Measurements from ENCODE around the gene YIPF6. TPM values are rescaled to one million over a fixed set of nuclear protein-coding genes. Genes with fewer than 3 reads are reported as not detected.
"Not testable (repeated sequence)": the region's sequence is repeated elsewhere in the genome, so short reads cannot be mapped to it uniquely, and the experiment has no call there.

Gene YIPF6, protein sequence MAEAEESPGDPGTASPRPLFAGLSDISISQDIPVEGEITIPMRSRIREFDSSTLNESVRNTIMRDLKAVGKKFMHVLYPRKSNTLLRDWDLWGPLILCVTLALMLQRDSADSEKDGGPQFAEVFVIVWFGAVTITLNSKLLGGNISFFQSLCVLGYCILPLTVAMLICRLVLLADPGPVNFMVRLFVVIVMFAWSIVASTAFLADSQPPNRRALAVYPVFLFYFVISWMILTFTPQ
- polyA plus RNA-seq (ENCODE audit: low read depth in 6 of 6): 10 to 100 TPM; 12.7 to 25.2 (median 19.8) TPM

DNA sequence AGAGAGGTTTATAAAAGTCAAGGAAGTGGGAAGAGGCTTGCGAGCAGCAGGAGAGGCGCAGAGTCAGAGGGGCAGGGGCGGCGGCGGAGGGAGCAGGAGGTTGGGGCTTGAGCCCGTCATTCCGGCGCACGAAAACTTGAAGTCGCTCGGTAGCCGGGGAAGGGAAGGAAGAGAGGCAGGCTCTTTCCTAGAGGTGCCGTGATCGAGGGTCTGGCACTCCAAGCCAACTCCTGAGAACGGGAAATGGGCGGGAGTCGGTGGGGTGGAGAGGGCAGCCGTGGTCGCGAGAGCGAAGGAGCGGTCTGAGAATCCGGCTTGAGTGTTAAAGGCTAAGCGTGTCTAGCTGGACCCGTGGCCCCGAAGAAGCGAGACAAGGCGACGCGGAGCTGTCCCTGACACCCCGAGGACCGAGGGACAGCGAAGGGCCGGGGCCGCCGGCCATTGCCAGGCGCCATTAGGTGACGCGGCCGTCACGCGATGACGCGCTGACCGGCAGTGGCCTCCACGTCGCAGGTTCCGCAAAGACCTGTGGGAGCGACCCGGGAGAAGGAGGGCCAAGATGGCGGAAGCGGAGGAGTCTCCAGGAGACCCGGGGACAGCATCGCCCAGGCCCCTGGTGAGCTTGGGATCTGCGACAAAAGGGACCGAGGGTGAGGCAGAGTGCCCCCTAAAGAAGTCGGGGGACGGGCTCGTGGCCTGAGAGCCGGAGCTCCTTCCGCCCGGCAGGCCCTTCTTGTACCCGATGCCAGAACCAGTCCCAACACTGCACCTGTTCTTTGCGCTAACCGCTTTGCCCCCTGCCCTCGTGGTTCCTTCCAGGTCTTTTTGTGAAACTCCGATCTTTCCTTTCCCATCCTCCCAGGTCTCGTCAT, at the start of gene YIPF6:
Gene YIPF6 (plus strand): TSS at position 544 of the 872 bp plus-strand sequence. CDS start 16 bp downstream, at position 560.
- peak within 1 kb of the TSS; percentile 87 to 96 (median 91) for H3K4me3 Mint-ChIP-seq
- peak within 1 kb of the TSS; percentile 96 to 99 (median 98) for H3K27ac Mint-ChIP-seq
- peaks cover 0 to 3% (median 0%) of the 10 kb centered on the region in 7 donors for H3K9me3 Mint-ChIP-seq
- H3K36me3 Mint-ChIP-seq: no peaks in the 10 kb centered on the region
- DNase-seq (peak; percentile 52), ATAC-seq (ENCODE audit: low read depth in 2 of 2) (peak; percentile 88 to 90)
- peaks cover 0 to 6% (median 0%) of the 10 kb centered on the region in 3 donors for H3K27me3 Mint-ChIP-seq
- H3K4me1 Mint-ChIP-seq: peaks cover 4 to 25% (median 8%) of the 10 kb centered on the region in 3 donors

- no peak for DNase-seq
- no peak for ATAC-seq (ENCODE audit: low read depth in 2 of 2)
- no peak overlapping the region for H3K27ac Mint-ChIP-seq
- no peaks in the 10 kb centered on the region for H3K27me3 Mint-ChIP-seq
- H3K4me3 Mint-ChIP-seq: no peak overlapping the region
- no peaks in the 10 kb centered on the region for H3K4me1 Mint-ChIP-seq
- peaks cover 0 to 1% (median 0%) of the 10 kb centered on the region in 7 donors for H3K9me3 Mint-ChIP-seq
- H3K36me3 Mint-ChIP-seq: no peaks in the 10 kb centered on the region
Measured at GRCh38 chrX:68451720-68452119, 47.1 kb upstream of the YIPF6 start.

- no peaks in the 10 kb centered on the region for H3K36me3 Mint-ChIP-seq
- no peak overlapping the region for H3K4me3 Mint-ChIP-seq
- H3K27me3 Mint-ChIP-seq: no peaks in the 10 kb centered on the region
- ATAC-seq (ENCODE audit: low read depth in 2 of 2): no peak
- no peaks in the 10 kb centered on the region for H3K4me1 Mint-ChIP-seq
- H3K9me3 Mint-ChIP-seq: peaks cover 0 to 1% (median 0%) of the 10 kb centered on the region in 7 donors
- no peak overlapping the region for H3K27ac Mint-ChIP-seq
- no peak for DNase-seq
Measured at GRCh38 chrX:68454476-68455150, 44.2 kb upstream of the YIPF6 start.

- Mint-ChIP-seq H3K4me3 (no peak overlapping the region), H3K9me3 (peaks cover 0 to 1% (median 0%) of the 10 kb centered on the region in 7 donors), H3K4me1 (no peaks in the 10 kb centered on the region), H3K27me3 (no peaks in the 10 kb centered on the region), H3K36me3 (no peaks in the 10 kb centered on the region), H3K27ac (no peak overlapping the region)
- ATAC-seq (ENCODE audit: low read depth in 2 of 2) (no peak), DNase-seq (no peak)
Measured at GRCh38 chrX:68455151-68455510, 43.7 kb upstream of the YIPF6 start.

DNA sequence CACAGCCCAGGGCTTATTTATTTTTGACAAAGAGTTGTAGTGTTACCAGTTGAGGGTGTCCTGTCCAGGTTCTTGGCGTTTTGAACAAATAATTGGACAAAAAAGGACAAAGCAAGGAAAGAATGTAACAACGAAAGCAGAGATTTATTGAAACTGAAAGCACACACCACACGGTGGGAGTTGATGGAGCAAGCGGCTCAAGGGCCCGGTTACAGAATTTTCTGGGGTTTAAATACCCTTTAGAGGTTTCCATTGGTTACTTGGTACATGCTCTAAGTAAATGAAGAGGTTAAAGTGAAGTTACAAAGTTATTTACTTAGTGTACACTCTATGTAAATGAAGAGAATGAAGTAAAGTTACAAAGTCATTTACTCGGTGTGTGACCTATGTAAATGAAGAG, 37.8 kb upstream of the YIPF6 start:
- DNase-seq (no peak), ATAC-seq (ENCODE audit: low read depth in 2 of 2) (no peak)
- Mint-ChIP-seq H3K27me3 (no peaks in the 10 kb centered on the region), H3K4me3 (peak overlapping the region in 1 of 8 donors; percentile 15), H3K27ac (no peak overlapping the region), H3K9me3 (peaks cover 0 to 1% (median 0%) of the 10 kb centered on the region in 7 donors), H3K36me3 (no peaks in the 10 kb centered on the region), H3K4me1 (no peaks in the 10 kb centered on the region)

GRCh38 chrX:68461576-68461975, 37.3 kb upstream of the YIPF6 start:
- H3K4me3 Mint-ChIP-seq: no peak overlapping the region
- ATAC-seq (ENCODE audit: low read depth in 2 of 2) (no peak), DNase-seq (no peak)
- H3K4me1 Mint-ChIP-seq: no peaks in the 10 kb centered on the region
- peaks cover 0 to 1% (median 0%) of the 10 kb centered on the region in 7 donors for H3K9me3 Mint-ChIP-seq
- no peaks in the 10 kb centered on the region for H3K36me3 Mint-ChIP-seq
- no peak overlapping the region for H3K27ac Mint-ChIP-seq
- H3K27me3 Mint-ChIP-seq: no peaks in the 10 kb centered on the region

DNA sequence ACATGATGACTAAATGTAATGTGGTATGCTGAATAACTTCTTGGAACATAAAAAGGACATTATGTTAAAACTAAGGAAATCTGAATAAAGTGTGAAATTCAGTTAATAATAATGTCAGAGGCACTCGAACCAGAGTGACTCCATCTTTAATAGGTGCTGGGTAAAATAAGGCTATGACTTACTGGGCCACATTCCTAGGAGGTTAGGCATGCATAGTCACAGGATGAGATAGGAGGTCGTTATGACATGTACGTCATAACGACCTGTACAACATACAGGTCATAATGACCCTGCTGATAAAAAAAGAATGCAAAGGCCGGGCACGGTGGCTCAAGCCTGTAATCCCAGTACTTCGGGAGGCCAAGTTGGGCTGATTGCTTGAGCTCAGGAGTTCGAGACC, 36.7 kb upstream of the YIPF6 start:
- no peak overlapping the region for H3K4me3 Mint-ChIP-seq

DNA sequence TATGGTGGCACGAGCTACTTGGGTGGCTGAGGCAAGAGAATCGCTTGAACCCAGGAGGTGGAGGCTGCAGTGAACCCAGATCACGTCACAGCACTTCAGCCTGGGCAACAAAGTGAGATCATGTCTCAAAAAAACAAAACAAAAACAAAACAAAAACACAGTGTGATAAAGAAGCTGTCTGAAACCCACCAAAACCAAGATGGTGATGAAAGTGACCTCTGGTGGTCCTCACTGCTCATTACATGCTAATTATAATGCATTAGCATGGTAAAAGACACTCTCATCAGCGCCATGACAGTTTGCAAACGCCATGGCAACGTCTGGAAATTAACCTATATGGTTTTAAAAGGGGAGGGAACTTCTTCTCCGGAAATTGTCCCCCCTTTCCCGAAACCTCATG, 36.2 kb upstream of the YIPF6 start:
- H3K9me3 Mint-ChIP-seq: peaks cover 0 to 2% (median 0%) of the 10 kb centered on the region in 7 donors
- peak; percentile 1 for DNase-seq
- H3K36me3 Mint-ChIP-seq: no peaks in the 10 kb centered on the region
- H3K27ac Mint-ChIP-seq: no peak overlapping the region
- H3K27me3 Mint-ChIP-seq: no peaks in the 10 kb centered on the region
- H3K4me1 Mint-ChIP-seq: no peaks in the 10 kb centered on the region
- no peak overlapping the region for H3K4me3 Mint-ChIP-seq
- peak in 1 of 2 donors; percentile 35 for ATAC-seq (ENCODE audit: low read depth in 2 of 2)

More for the DNA sequence above, 36.7 kb upstream of the YIPF6 start:
- Mint-ChIP-seq H3K36me3 (no peaks in the 10 kb centered on the region), H3K4me1 (no peaks in the 10 kb centered on the region), H3K27me3 (no peaks in the 10 kb centered on the region), H3K27ac (no peak overlapping the region), H3K9me3 (no peaks in the 10 kb centered on the region)
- no peak for DNase-seq
- no peak for ATAC-seq (ENCODE audit: low read depth in 2 of 2)

DNA sequence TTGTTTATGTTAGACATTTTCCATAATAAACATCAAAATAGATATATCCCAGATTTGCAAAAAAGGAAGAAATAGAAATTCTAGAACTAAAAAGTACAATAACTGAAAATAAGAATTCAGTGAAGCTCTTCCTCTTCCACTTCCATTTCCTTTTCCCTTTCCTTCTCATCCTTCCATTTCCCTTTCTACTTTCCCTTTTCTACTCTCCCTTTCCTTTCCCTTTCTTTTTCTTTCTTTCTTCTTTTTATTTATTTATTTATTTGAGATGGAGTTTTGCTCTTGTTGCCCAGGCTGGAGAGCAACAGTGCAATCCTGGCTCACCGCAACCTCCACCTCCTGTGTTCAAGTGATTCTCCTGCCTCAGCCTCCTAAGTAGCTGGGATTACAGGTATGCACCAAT, 35.0 kb upstream of the YIPF6 start:
- Mint-ChIP-seq H3K4me3 (no peak overlapping the region), H3K27me3 (no peaks in the 10 kb centered on the region), H3K4me1 (no peaks in the 10 kb centered on the region), H3K27ac (peak overlapping the region in 1 of 6 donors; percentile 47), H3K36me3 (no peaks in the 10 kb centered on the region), H3K9me3 (peaks cover 0 to 2% (median 0%) of the 10 kb centered on the region in 7 donors)
- ATAC-seq (ENCODE audit: low read depth in 2 of 2) (no peak), DNase-seq (no peak)

GRCh38 chrX:68464796-68465195, 34.1 kb upstream of the YIPF6 start:
- Mint-ChIP-seq H3K27ac (no peak overlapping the region), H3K36me3 (no peaks in the 10 kb centered on the region), H3K4me1 (no peaks in the 10 kb centered on the region), H3K4me3 (no peak overlapping the region), H3K27me3 (no peaks in the 10 kb centered on the region), H3K9me3 (peaks cover 0 to 2% (median 0%) of the 10 kb centered on the region in 7 donors)
- DNase-seq (no peak), ATAC-seq (ENCODE audit: low read depth in 2 of 2) (no peak)

- H3K27me3 Mint-ChIP-seq: peaks cover 0 to 8% (median 8%) of the 10 kb centered on the region in 3 donors
- DNase-seq (no peak), ATAC-seq (ENCODE audit: low read depth in 2 of 2) (no peak)
- H3K4me1 Mint-ChIP-seq: no peaks in the 10 kb centered on the region
- no peak overlapping the region for H3K27ac Mint-ChIP-seq
- peaks cover 0 to 2% (median 0%) of the 10 kb centered on the region in 7 donors for H3K9me3 Mint-ChIP-seq
- no peak overlapping the region for H3K4me3 Mint-ChIP-seq
- H3K36me3 Mint-ChIP-seq: no peaks in the 10 kb centered on the region
Measured at GRCh38 chrX:68480969-68481368, 17.9 kb upstream of the YIPF6 start.

GRCh38 chrX:68486198-68486597, 12.7 kb upstream of the YIPF6 start:
- H3K4me3 Mint-ChIP-seq; ATAC-seq (ENCODE audit: low read depth in 2 of 2); H3K4me1 Mint-ChIP-seq; H3K9me3 Mint-ChIP-seq; DNase-seq; H3K27ac Mint-ChIP-seq; H3K27me3 Mint-ChIP-seq; H3K36me3 Mint-ChIP-seq: not testable (repeated sequence)

- DNase-seq (no peak), ATAC-seq (ENCODE audit: low read depth in 2 of 2) (no peak)
Measured at GRCh38 chrX:68487254-68487653, 11.6 kb upstream of the YIPF6 start.

More at GRCh38 chrX:68487254-68487653, 11.6 kb upstream of the YIPF6 start:
- no peak overlapping the region for H3K27ac Mint-ChIP-seq
- H3K27me3 Mint-ChIP-seq: peaks cover 0 to 5% (median 5%) of the 10 kb centered on the region in 3 donors
- no peak overlapping the region for H3K4me3 Mint-ChIP-seq
- no peaks in the 10 kb centered on the region for H3K9me3 Mint-ChIP-seq
- no peaks in the 10 kb centered on the region for H3K4me1 Mint-ChIP-seq
- H3K36me3 Mint-ChIP-seq: no peaks in the 10 kb centered on the region

Measured in naive B cell (primary cell).